CD4-positive, alpha-beta T cell treated with Interleukin-15 for 4 hours (primary cell): ENCODE results near the gene EVA1A.

Source experiments
- DNase-seq: peaks from one replicate; pipeline ENCODE4 v3.0.0-alpha.2; 2020; ENCODE audit warnings: low spot score

Gene EVA1A

DNA sequence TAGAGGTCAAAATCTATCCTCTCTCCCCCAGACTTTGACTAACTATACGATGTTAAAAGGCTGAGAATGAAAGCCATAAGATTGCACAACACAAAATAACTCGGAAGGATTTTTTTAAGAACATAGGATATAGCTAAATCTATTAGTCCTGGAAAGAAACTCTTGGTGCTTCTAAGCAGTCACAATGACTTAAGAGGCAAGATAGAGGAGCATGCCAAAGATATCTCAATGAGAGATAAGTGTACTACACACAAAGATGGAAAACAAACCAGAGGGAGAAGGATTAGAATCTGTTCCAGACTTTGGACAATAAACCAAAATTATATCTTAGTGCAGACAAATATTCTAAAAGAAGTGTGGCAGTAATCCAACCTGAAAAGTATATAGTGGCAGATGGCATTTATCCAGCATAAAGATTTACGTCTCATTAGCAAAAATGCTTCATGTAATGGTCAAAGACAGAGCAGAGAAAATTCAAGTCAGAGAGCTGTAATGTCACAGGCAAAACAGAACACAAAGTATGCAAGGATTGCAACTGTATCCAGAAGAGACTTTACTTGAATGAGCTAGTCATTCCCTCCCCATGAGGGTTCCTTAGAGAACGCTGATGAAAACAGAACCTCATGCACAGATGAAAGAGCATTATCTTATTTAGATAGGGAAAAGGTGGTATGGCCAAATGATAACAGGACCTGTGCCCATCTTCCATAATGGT, 28.8 kb upstream of the EVA1A start:
- no peak for DNase-seq

GRCh38 chr2:75587954-75588587, 27.3 kb upstream of the EVA1A start:
- DNase-seq = no peak

DNA sequence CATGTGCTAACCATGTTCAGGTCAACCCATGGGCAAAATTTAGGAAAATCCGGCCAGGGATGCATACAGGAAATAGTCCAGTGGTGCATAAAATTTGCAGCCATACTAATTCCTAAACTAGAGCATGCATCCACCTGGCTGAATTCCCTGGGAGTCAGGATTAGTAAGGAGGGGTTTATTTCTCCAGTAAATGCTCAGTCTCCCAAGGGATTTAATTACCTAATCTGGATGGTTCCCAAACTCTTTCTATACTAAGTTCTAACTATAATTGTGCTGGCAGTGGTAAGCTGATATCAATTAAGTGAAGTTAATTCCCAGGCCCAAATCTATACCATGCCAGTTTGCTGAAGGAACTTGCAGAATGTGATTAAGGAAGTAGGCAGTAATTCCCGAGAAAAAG, 26.2 kb upstream of the EVA1A start:
- DNase-seq = no peak

GRCh38 chr2:75582840-75583239, 22.1 kb upstream of the EVA1A start:
- DNase-seq = no peak

DNA sequence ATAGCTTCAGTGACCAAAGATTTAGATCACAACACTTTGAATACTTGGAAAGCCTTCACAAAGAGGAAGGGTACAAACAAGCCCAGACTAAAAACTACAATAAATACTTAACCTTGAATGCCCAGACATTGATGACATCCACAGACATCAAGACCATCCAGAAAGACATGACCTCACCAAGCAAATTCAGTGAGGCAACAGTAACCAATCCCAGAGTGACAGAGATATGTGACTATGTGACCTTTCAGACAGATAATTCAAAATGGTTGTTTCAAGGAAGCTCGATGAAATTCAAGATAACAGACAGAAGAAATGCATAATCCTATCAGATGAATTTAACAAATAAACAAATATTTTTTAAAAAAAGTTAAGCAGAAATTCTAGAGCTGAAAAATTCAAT, 19.9 kb upstream of the EVA1A start:
- no peak for DNase-seq

DNA sequence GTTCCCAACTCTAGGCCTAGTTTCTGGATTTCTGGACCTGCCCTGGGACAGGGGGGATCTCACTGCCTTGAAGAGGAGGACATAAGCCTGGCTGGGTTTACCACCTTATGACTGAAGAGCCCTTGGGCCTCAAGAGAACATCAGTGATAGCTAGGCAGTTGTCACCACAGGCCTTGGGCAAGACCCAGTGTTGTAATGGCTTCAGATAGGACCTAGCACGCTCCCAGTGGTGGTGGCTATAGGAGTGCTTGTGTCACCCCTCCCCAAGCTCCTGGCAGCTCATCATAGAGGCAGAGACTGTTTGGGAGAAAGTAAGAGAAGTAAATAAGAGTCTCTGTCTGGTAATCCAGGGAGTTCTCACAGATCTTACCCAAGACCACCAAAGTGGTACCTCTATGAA, 19.4 kb upstream of the EVA1A start:
- DNase-seq = no peak

GRCh38 chr2:75579186-75579585, 18.4 kb upstream of the EVA1A start:
- no peak for DNase-seq

- no peak for DNase-seq
Observed at GRCh38 chr2:75577280-75577679, 16.5 kb upstream of the EVA1A start.

DNA sequence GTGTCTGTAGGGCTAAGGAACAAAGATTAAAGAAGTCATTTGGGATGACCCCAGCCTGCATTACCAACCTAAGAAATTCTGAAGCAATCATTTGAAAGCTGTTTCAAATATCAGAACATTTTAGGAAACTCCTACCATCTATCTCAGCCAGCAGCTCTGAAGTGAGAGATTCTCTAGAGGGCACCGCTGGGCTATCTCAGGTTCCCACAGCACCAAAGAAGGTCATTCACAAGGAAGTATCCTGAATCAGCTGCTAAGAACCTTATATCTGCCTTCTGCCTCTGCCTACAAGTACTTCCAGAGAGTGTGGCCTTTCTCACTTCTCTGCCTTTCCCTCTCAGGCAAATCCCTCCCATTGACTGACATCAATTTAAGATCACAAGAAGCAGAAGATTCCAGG, 13.4 kb upstream of the EVA1A start:
- DNase-seq = no peak

GRCh38 chr2:75573145-75573878, 12.6 kb upstream of the EVA1A start:
- DNase-seq = no peak

- no peak for DNase-seq
Observed at GRCh38 chr2:75571730-75572430, 11.1 kb upstream of the EVA1A start.

GRCh38 chr2:75570948-75571729, 10.4 kb upstream of the EVA1A start:
- no peak for DNase-seq

DNA sequence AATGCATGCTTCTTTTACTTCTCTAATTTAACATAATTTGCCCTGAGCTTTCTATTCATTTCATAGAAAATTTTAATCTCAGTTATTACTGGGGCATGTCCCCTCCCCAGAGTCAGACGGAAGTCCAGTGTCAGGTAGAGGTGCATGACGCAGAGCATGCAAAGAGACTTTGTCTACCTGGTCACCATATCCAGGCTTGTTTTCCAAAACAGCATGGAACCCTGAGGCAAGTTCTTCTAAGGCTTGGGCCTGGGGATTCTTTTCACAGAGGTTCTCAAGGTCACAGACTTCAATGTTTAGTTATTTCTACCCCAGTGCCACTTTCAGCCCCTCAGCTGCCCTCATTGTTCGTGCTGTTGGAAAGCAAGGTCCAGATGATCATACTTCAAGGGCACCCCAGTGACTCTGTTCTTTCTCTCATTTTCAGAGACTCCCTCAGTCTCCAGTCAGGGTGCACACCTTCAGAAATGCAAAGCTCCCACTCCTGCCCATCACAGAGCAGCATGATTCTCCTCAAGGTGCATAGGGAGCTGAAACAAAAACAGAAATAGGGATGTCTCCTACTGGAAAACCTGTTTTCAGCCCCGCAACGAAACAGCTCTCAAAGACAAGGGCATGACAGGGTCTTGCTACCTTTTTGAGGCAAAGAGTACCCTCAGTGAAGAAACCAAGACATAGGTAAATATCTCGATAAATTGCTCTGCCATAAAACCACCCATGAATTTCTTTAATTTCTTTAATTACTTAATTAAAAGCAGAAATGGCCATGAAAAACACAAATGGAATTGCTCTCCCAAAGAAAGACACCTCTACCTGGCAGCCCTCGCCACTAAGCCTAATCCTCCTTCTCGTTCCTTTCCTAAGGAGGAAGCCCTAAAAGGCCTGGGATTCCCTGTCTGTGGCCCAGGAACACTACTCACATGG, 9.5 kb upstream of the EVA1A start:
- no peak for DNase-seq

- DNase-seq = no peak
Observed at GRCh38 chr2:75569546-75569945, 8.8 kb upstream of the EVA1A start.

GRCh38 chr2:75568174-75568573, 7.4 kb upstream of the EVA1A start:
- no peak for DNase-seq

DNA sequence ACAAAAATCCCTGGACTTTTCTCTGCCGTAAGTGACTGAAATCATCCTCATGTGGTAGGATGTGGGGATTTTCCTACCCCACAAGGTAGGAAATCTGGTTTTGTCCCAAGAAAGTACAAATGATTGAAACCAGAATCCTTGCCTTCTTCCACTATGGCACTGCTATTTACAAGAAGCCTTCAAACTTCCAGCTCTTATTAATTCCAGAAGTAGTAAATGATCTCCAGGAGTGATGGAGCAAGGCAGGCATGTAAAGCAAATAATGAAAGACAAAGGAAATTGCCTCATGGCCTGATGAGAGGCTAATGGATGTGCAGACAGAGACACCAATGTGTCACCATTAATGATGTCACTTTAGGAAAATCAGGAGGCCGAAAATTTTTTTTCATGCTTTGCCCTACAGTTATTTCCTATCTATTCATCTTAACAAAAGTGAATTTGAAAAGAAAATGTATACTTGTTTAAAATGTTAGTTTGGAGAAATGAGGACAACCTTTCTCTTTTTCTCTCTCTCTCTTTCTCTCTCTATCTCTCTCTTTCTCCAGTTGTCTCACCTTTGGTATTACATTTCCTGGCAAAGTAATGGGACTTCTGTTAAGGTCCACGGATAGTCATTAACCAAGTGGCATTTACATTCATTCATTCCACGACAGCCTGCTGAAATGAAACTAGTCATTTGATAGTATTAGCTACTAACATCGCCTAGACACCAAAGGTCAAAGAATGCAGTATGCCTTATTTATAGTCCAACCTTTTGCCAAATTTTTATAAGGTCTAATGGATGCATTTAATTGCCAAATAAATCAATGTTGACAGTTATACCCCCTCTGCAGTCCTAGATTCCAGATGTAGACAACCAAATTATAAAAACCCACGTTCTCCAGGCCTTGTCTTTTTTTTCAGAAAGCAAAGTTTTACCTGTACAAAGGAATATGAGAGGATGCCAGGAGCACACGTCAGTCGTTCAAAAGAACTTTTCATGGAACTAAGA, 5.0 kb upstream of the EVA1A start:
- DNase-seq = no peak

- no peak for DNase-seq
Observed at GRCh38 chr2:75564713-75565359, 4.1 kb upstream of the EVA1A start.

DNA sequence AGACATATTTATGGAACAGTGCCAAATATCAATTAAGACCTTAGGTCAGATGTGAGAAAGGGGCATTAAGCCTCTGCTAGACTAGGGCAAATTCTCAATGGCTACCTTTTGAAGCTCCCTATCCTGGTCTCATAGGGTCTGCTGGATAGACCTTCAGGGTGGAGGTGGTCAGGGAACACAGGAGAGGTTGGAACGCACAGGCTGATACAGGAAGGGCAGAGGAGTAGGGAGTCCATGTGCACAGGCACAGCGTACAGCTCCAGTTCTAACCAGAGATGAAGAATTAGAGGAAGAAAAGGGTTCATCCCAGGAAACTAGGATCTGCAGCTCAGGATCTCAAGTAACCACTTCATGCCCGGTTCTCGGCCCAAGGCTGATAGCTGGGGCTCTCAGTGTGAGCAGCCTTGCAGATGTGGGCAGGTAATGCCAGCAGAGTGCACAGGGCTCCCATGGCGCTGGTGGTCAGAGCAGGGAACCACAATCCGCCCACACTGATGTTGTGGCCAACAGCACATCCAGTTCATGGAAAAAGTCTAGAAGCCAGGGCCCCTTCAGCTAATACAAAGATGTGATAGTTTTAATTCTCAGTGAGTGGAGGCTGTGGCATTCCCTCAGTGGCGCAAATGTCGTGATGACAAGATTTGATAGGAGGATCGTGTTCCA, 3.4 kb upstream of the EVA1A start:
- DNase-seq = no peak
